ENCODE data around the gene VRK1. TPM values are rescaled to one million over a fixed set of nuclear protein-coding genes. Genes with fewer than 3 reads are reported as not detected.

Gene VRK1
- total RNA-seq, 4 donors from 2014 or later = 3.8 to 7.0 (median 5.4) TPM

DNA sequence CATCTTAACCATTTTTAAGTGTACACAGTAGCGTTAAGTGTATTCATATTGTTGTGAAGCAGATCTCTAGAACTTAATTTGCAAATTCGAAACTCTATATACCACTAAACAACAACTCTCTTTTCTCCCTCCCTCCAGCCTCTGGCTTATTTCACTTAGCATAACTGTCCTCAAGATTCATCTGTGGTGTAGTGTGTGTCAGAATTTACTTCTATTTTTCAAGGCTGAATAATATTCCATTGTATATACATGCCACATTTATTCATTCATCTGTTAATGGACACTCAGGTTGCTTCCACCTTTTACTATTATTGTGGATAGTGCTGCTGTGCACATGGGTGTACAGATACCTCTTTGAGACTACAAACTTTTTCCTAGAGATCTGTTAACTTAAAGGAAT lies 26.5 kb downstream of the VRK1 start:
- no peak overlapping the region for H3K27ac ChIP-seq
- no peaks in the 10 kb centered on the region for H3K27me3 ChIP-seq
- intact Hi-C loops (cut with DNase I; ENCODE audit: low total_unique reads) = no loop called here
- TF ChIP-seq POLR2A (IDR thresholded peaks at IDR 0.05) = no peak
- TF ChIP-seq, protein P1, sequence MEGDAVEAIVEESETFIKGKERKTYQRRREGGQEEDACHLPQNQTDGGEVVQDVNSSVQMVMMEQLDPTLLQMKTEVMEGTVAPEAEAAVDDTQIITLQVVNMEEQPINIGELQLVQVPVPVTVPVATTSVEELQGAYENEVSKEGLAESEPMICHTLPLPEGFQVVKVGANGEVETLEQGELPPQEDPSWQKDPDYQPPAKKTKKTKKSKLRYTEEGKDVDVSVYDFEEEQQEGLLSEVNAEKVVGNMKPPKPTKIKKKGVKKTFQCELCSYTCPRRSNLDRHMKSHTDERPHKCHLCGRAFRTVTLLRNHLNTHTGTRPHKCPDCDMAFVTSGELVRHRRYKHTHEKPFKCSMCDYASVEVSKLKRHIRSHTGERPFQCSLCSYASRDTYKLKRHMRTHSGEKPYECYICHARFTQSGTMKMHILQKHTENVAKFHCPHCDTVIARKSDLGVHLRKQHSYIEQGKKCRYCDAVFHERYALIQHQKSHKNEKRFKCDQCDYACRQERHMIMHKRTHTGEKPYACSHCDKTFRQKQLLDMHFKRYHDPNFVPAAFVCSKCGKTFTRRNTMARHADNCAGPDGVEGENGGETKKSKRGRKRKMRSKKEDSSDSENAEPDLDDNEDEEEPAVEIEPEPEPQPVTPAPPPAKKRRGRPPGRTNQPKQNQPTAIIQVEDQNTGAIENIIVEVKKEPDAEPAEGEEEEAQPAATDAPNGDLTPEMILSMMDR (IDR thresholded peaks at IDR 0.05 in 4 of 5, conservative IDR thresholded peaks at IDR 0.05 in 1 of 5) = no peak
- no peak overlapping the region for H3K4me3 ChIP-seq
- no peaks in the 10 kb centered on the region for H3K9me3 ChIP-seq
- DNase-seq (no peak), ATAC-seq (no peak)
- H3K4me1 ChIP-seq = peaks cover 0 to 5% of the 10 kb centered on the region in 2 donors
- no peaks in the 10 kb centered on the region for H3K36me3 ChIP-seq
- in situ Hi-C loops (cut with MboI; ENCODE audit: low sequenced_read_pairs in 4 of 4) = no loop called here

DNA sequence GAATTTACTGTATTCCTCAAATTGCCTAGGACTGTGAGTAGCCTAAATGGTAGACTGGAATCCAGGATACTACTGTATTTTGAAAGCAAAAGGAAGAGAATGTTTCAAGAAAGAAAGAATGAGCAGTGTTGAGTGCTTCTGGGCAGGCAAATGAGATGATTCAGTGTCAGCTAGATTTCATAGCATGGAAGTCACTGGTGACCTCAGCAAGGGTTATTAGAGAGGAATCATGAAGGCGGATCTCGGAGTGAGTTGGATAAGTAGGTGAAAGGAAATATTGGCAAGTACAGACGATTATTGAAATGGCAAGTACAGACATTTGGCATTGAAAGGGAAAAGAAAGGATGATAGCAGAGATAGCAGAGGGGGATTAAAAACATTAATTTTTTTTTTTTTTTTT lies 27.1 kb downstream of the VRK1 start:
- no peak for TF ChIP-seq POLR2A (IDR thresholded peaks at IDR 0.05)
- TF ChIP-seq, protein P1 (IDR thresholded peaks at IDR 0.05 in 4 of 5, conservative IDR thresholded peaks at IDR 0.05 in 1 of 5) = no peak
- no peak for ATAC-seq
- DNase-seq = no peak

DNA sequence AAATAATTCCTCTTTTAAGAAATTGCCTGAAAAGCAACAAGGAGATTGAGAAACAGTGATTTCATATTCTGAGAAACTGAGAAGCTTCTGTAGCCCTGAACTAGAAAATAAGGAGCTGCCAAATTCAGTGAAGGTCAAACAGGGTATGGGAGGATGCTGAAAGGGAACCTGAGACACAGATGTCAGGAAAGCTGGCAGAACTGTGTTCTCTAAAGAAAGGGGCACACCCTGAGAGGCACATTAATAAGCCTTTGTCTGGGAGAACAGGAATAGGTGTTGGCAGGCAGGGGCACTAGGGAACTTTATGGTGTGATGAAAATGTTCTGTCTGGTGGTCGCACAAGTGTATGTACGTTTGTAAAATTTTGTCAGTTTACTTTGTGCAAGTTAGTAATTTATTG lies 29.6 kb downstream of the VRK1 start:
- no peak overlapping the region for H3K27ac ChIP-seq
- no peak for DNase-seq
- intact Hi-C loops (cut with DNase I; ENCODE audit: low total_unique reads) (no loop called here), in situ Hi-C loops (cut with MboI; ENCODE audit: low sequenced_read_pairs in 4 of 4) (no loop called here)
- TF ChIP-seq POLR2A (IDR thresholded peaks at IDR 0.05) = no peak
- TF ChIP-seq, protein P1 (IDR thresholded peaks at IDR 0.05 in 4 of 5, conservative IDR thresholded peaks at IDR 0.05 in 1 of 5) = no peak
- no peaks in the 10 kb centered on the region for H3K27me3 ChIP-seq
- H3K4me3 ChIP-seq = no peak overlapping the region
- H3K36me3 ChIP-seq = no peaks in the 10 kb centered on the region
- no peak for ATAC-seq
- peaks cover 0 to 5% of the 10 kb centered on the region in 2 donors for H3K4me1 ChIP-seq
- no peaks in the 10 kb centered on the region for H3K9me3 ChIP-seq

More for the DNA sequence above, 27.1 kb downstream of the VRK1 start:
- H3K4me3 ChIP-seq = no peak overlapping the region
- H3K27ac ChIP-seq = no peak overlapping the region
- intact Hi-C loops (cut with DNase I; ENCODE audit: low total_unique reads) (no loop called here), in situ Hi-C loops (cut with MboI; ENCODE audit: low sequenced_read_pairs in 4 of 4) (no loop called here)
- H3K9me3 ChIP-seq = no peaks in the 10 kb centered on the region
- H3K36me3 ChIP-seq = no peaks in the 10 kb centered on the region
- no peaks in the 10 kb centered on the region for H3K27me3 ChIP-seq
- peaks cover 0 to 5% of the 10 kb centered on the region in 2 donors for H3K4me1 ChIP-seq

GRCh38 chr14:96827290-96827689 lies 30.1 kb downstream of the VRK1 start:
- intact Hi-C loops (cut with DNase I; ENCODE audit: low total_unique reads) = no loop called here
- H3K4me3 ChIP-seq = no peak overlapping the region
- H3K9me3 ChIP-seq = no peaks in the 10 kb centered on the region
- H3K4me1 ChIP-seq = peaks cover 0 to 5% of the 10 kb centered on the region in 2 donors
- DNase-seq (no peak), ATAC-seq (no peak)
- TF ChIP-seq, protein P1 (IDR thresholded peaks at IDR 0.05 in 4 of 5, conservative IDR thresholded peaks at IDR 0.05 in 1 of 5) = no peak
- TF ChIP-seq POLR2A (IDR thresholded peaks at IDR 0.05) = no peak
- in situ Hi-C loops (cut with MboI; ENCODE audit: low sequenced_read_pairs in 4 of 4) = no loop called here
- H3K27me3 ChIP-seq = no peaks in the 10 kb centered on the region
- no peak overlapping the region for H3K27ac ChIP-seq
- H3K36me3 ChIP-seq = no peaks in the 10 kb centered on the region

DNA sequence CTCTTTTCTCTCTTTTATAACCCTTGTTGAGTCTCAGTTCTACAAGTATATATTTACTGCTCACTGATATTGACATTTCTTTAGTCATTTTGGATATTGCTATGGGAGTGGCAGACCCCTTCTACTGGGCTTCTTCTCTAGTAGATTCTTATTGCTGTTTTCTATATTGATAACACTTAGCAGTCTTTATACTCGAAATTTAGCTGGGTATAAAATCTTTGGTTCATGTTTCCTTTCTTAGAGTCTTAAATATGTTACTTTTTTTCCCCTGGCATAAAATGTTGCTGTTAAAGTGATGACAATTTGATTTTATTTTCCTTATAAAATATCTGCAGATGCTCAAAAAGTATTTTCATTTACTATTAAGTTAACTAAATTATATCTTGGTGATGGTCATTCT lies 32.6 kb downstream of the VRK1 start:
- Histone ChIP-seq H3K4me3 (no peak overlapping the region), H3K4me1 (peaks cover 0 to 5% of the 10 kb centered on the region in 2 donors), H3K27me3 (no peaks in the 10 kb centered on the region), H3K27ac (no peak overlapping the region), H3K9me3 (no peaks in the 10 kb centered on the region), H3K36me3 (no peaks in the 10 kb centered on the region)
- intact Hi-C loops (cut with DNase I; ENCODE audit: low total_unique reads) (no loop called here), in situ Hi-C loops (cut with MboI; ENCODE audit: low sequenced_read_pairs in 4 of 4) (no loop called here)
- TF ChIP-seq, protein P1 (IDR thresholded peaks at IDR 0.05 in 4 of 5, conservative IDR thresholded peaks at IDR 0.05 in 1 of 5) = no peak
- TF ChIP-seq POLR2A (IDR thresholded peaks at IDR 0.05) = no peak
- ATAC-seq (no peak), DNase-seq (no peak)
